IMR-90 (cell line): ENCODE results near the gene GLIS1. TPM values are rescaled to one million over a fixed set of nuclear protein-coding genes. Genes with fewer than 3 reads are reported as not detected.

Experiments used
- ATAC-seq: fragments of 200-7000 bp; cut with Tn5 transposase; 2 replicates; pipeline ENCODE4 v1.9.1; 2020; ENCODE audit warnings: low read depth, mild to moderate bottlenecking, moderate library complexity
- BruUV-seq: library from RNA; stranded (reverse); fragments of 400-500 nt; replicated peaks from 2 replicates; lab custom pipeline; 2021; lab: Mats Ljungman, UMichigan
- CTCF ChIA-PET: fragments of 300-600 bp; formaldehyde crosslinking; extraction: SDS; loops from one replicate; lab custom pipeline; 2021; ENCODE audit warnings: antibody characterized with exemption; lab: Yijun Ruan, JAX
- POLR2A ChIA-PET: fragments of 300-600 bp; sonication (Branson Sonifier 250); formaldehyde crosslinking; loops from one replicate; lab custom pipeline; 2022; ENCODE audit warnings: antibody characterized with exemption; ENCODE audit not compliant: unreplicated experiment; lab: Charles Lee
- DNase-seq: peaks from one replicate; pipeline ENCODE4 v3.0.0; 2013
- H2AFZ ChIP-seq: replicated peaks from 2 replicates; pipeline ENCODE3; 2013; ENCODE audit warnings: low read length, mild to moderate bottlenecking; ENCODE audit not compliant: poor library complexity
- H2AK5ac ChIP-seq: 2 replicates; pipeline ENCODE4 v1.6.1; 2013; ENCODE audit warnings: low read depth, low read length, inconsistent platforms
- H2AK9ac ChIP-seq: replicated peaks from 2 replicates; pipeline ENCODE3; 2013; ENCODE audit warnings: mild to moderate bottlenecking, low read depth, low read length, moderate library complexity; ENCODE audit not compliant: poor library complexity
- H2BK120ac ChIP-seq: 2 replicates; pipeline ENCODE4 v1.6.1; 2013; ENCODE audit warnings: low read depth, low read length, inconsistent platforms
- H2BK15ac ChIP-seq: 3 replicates; pipeline ENCODE4 v1.6.1; 2013; ENCODE audit warnings: low read depth, low read length, inconsistent platforms
- H2BK20ac ChIP-seq: 2 replicates; pipeline ENCODE4 v1.6.1; 2013; ENCODE audit warnings: low read depth, mild to moderate bottlenecking, inconsistent platforms, low read length, moderate library complexity
- H2BK5ac ChIP-seq: 2 replicates; pipeline ENCODE4 v1.6.1; 2013; ENCODE audit warnings: mild to moderate bottlenecking, low read depth, low read length, inconsistent platforms; ENCODE audit not compliant: poor library complexity, severe bottlenecking
- H3K14ac ChIP-seq: replicated peaks from 2 replicates; pipeline ENCODE4 v1.6.1; 2013; ENCODE audit warnings: low read depth, low read length, inconsistent platforms
- H3K18ac ChIP-seq: 2 replicates; pipeline ENCODE4 v1.6.1; 2013; ENCODE audit warnings: low read depth, low read length, control low read depth
- H3K23ac ChIP-seq: 2 replicates; pipeline ENCODE4 v1.6.1; 2013; ENCODE audit warnings: low read depth, low read length, inconsistent platforms
- H3K27ac ChIP-seq: 2 replicates; pipeline ENCODE4 v1.5.1; 2013; ENCODE audit warnings: mild to moderate bottlenecking, control low read depth, low read length; ENCODE audit not compliant: insufficient read depth
- H3K27me3 ChIP-seq: 2 replicates; pipeline ENCODE4 v1.6.1; 2013; ENCODE audit warnings: low read length; ENCODE audit not compliant: control insufficient read depth, insufficient read depth
- H3K36me3 ChIP-seq: 2 replicates; pipeline ENCODE4 v1.6.1; 2013; ENCODE audit warnings: low read length, mixed read lengths; ENCODE audit not compliant: control insufficient read depth, insufficient read depth
- H3K4ac ChIP-seq: 2 replicates; pipeline ENCODE4 v1.6.1; 2013; ENCODE audit warnings: low read depth, low read length, inconsistent platforms
- H3K4me1 ChIP-seq: 2 replicates; pipeline ENCODE4 v1.6.1; 2013; ENCODE audit warnings: low read length, mixed read lengths; ENCODE audit not compliant: control insufficient read depth, insufficient read depth
- H3K4me2 ChIP-seq: 2 replicates; pipeline ENCODE4 v1.6.1; 2013; ENCODE audit warnings: low read depth, mild to moderate bottlenecking, control low read depth, low read length, moderate library complexity
- H3K4me3 ChIP-seq: 2 replicates; pipeline ENCODE4 v1.5.1; 2013; ENCODE audit warnings: low read depth, mild to moderate bottlenecking, control low read depth, low read length, moderate library complexity; ENCODE audit not compliant: insufficient read depth
- H3K56ac ChIP-seq: 2 replicates; pipeline ENCODE4 v1.6.1; 2013; ENCODE audit warnings: low read length, inconsistent platforms; ENCODE audit not compliant: insufficient read depth; ENCODE audit errors: extremely low read depth
- H3K79me1 ChIP-seq, 2 experiments: 2 replicates each; pipeline ENCODE4 v1.6.1; 2013; ENCODE audit warnings: low read length in 2 of 2, inconsistent platforms in 1 of 2, low read depth in 1 of 2
- H3K9ac ChIP-seq: 2 replicates; pipeline ENCODE4 v1.6.1; 2013; ENCODE audit warnings: low read depth, low read length, control low read depth
- H3K9me1 ChIP-seq: 2 replicates; pipeline ENCODE4 v1.6.1; 2013; ENCODE audit warnings: low read length, inconsistent platforms; ENCODE audit not compliant: insufficient read depth
- H3K9me3 ChIP-seq: 2 replicates; pipeline ENCODE4 v1.6.1; 2013; ENCODE audit warnings: low read length; ENCODE audit not compliant: control insufficient read depth, insufficient read depth
- H4K20me1 ChIP-seq: 2 replicates; pipeline ENCODE4 v1.6.1; 2013; ENCODE audit warnings: low read length, inconsistent platforms; ENCODE audit not compliant: insufficient read depth
- H4K5ac ChIP-seq: 2 replicates; pipeline ENCODE4 v1.6.1; 2013; ENCODE audit warnings: mild to moderate bottlenecking, low read depth, low read length, control low read depth
- H4K8ac ChIP-seq, 2 experiments: 2 replicates each; pipeline ENCODE4 v1.6.1; 2013; ENCODE audit warnings: low read depth in 2 of 2, low read length in 2 of 2, control low read depth in 1 of 2, inconsistent platforms in 1 of 2
- H4K91ac ChIP-seq: 2 replicates; pipeline ENCODE4 v1.6.1; 2013; ENCODE audit warnings: low read depth, low read length, inconsistent platforms; ENCODE audit not compliant: insufficient read depth
- BHLHE40 ChIP-seq: fragments of 150-350 bp; IDR thresholded peaks from 2 replicates; pipeline ENCODE4 v1.6.1; 2016; ENCODE audit warnings: mild to moderate bottlenecking, low read depth, low read length
- CEBPB ChIP-seq: IDR thresholded peaks from 2 replicates; pipeline ENCODE4 v1.6.1; 2012; ENCODE audit warnings: low read depth, low read length, improper control_type of control experiment
- RAD21 ChIP-seq: IDR thresholded peaks from 2 replicates; pipeline ENCODE4 v1.6.1; 2012; ENCODE audit warnings: low read length, improper control_type of control experiment
- RCOR1 ChIP-seq: IDR thresholded peaks from 2 replicates; pipeline ENCODE4 v1.6.1; 2012; ENCODE audit warnings: mild to moderate bottlenecking, low read length, improper control_type of control experiment; ENCODE audit not compliant: insufficient replicate concordance
- WGBS, 2 experiments: methylation state at CpG; one replicate each; pipeline versions ENCODE4 v1.1.5 to v1.1.7; 2013; ENCODE audit warnings: missing lambda C conversion rate in 2 of 2; ENCODE audit not compliant: insufficient read length in 1 of 2; ENCODE audit errors: extremely low coverage in 2 of 2; 5-methylcytosine and 5-hydroxymethylcytosine counted together
- dilution Hi-C: fragments of 300-500 bp; cut with HindIII; formaldehyde crosslinking; loops from one replicate; pipeline ENCODE4 v1.14.3; 2018; ENCODE audit warnings: low sequenced_read_pairs; ENCODE audit not compliant: unreplicated experiment
- in situ Hi-C: fragments of 300-500 bp; cut with MboI; formaldehyde crosslinking; loops from 3 replicates; pipeline ENCODE4 v1.14.3; 2019; ENCODE audit warnings: low sequenced_read_pairs, inconsistent platforms, mixed read lengths
- intact Hi-C: fragments of 100-400 bp; cut with micrococcal nuclease; formaldehyde crosslinking; loops from 2 replicates; pipeline ENCODE4 v1.10.0; 2022
- polyA plus RNA-seq, 3 experiments: library from polyadenylated mRNA; depleted of rRNA; stranded (reverse); fragments of >200 nt; gene quantifications; 2 replicates each; pipeline ENCODE4 v1.2.3, GENCODE V29; 2012; ENCODE audit warnings: low replicate concordance in 1 of 3
- total RNA-seq: library from RNA; depleted of rRNA; stranded (reverse); fragments of >200 nt; gene quantifications from 2 replicates; pipeline ENCODE4 v1.2.3, GENCODE V29; 2012
- TF ChIP-seq, protein P1 (sequence below): fragments of 150-350 bp; IDR thresholded peaks from 2 replicates; pipeline ENCODE4 v1.6.1; 2016; ENCODE audit warnings: low read depth, mild to moderate bottlenecking, low read length, moderate library complexity, borderline replicate concordance

The GLIS1 gene
- total and polyA plus RNA-seq, 2 of the 4 experiments (the other 2 are of a cell fraction) = 0.18 to 2.3 TPM

GRCh38 chr1:53747841-53748240 is 8.9 kb upstream of the GLIS1 start:
- intact Hi-C loops (no loop called here), dilution Hi-C loops (no loop called here), in situ Hi-C loops (no loop called here)
- no peak for ATAC-seq
- H3K27me3 ChIP-seq = peaks cover 8% of the 10 kb centered on the region
- H3K36me3 ChIP-seq = no peaks in the 10 kb centered on the region
- no peaks in the 10 kb centered on the region for H3K4me1 ChIP-seq
- no peak overlapping the region for H3K23ac ChIP-seq
- no peak overlapping the region for H2BK15ac ChIP-seq
- ChIA-PET CTCF (no interaction called here), POLR2A (no interaction called here)
- H3K56ac ChIP-seq = no peak overlapping the region
- peaks cover 2% of the 10 kb centered on the region; the same call in 1 of the 2 replicates for H3K9me3 ChIP-seq
- no peak overlapping the region for H2BK20ac ChIP-seq
- no peak overlapping the region for H2AK9ac ChIP-seq
- H3K27ac ChIP-seq = no peak overlapping the region
- H3K4me2 ChIP-seq = no peak overlapping the region
- no peak overlapping the region for H2BK5ac ChIP-seq
- no peak overlapping the region for H3K4me3 ChIP-seq
- TF ChIP-seq BHLHE40 (no peak), RAD21 (no peak), RCOR1 (no peak), CEBPB (no peak)
- TF ChIP-seq, protein P1, sequence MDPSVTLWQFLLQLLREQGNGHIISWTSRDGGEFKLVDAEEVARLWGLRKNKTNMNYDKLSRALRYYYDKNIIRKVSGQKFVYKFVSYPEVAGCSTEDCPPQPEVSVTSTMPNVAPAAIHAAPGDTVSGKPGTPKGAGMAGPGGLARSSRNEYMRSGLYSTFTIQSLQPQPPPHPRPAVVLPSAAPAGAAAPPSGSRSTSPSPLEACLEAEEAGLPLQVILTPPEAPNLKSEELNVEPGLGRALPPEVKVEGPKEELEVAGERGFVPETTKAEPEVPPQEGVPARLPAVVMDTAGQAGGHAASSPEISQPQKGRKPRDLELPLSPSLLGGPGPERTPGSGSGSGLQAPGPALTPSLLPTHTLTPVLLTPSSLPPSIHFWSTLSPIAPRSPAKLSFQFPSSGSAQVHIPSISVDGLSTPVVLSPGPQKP = no peak
- no peak overlapping the region for H3K14ac ChIP-seq
- no TSS peak for BruUV-seq
- H2AFZ ChIP-seq = no peak overlapping the region
- H3K79me1 ChIP-seq = no peaks in the 10 kb centered on the region
- H2BK120ac ChIP-seq = no peak overlapping the region
- H3K9me1 ChIP-seq = no peaks in the 10 kb centered on the region
- no peak overlapping the region for H2AK5ac ChIP-seq
- WGBS, 2 experiments = 20% methylated on average over 1 of the region's 8 CpGs; no CpG with 5 or more reads in 1 of the 2 experiments
- H4K20me1 ChIP-seq = no peaks in the 10 kb centered on the region
- H3K18ac ChIP-seq = no peak overlapping the region
- no peak for DNase-seq
- H4K8ac ChIP-seq = no peak overlapping the region
- no peak overlapping the region for H3K4ac ChIP-seq
- no peak overlapping the region for H3K9ac ChIP-seq
- H4K91ac ChIP-seq = no peak overlapping the region
- no peak overlapping the region for H4K5ac ChIP-seq
